ENCODE results near the gene TP63.

DNA sequence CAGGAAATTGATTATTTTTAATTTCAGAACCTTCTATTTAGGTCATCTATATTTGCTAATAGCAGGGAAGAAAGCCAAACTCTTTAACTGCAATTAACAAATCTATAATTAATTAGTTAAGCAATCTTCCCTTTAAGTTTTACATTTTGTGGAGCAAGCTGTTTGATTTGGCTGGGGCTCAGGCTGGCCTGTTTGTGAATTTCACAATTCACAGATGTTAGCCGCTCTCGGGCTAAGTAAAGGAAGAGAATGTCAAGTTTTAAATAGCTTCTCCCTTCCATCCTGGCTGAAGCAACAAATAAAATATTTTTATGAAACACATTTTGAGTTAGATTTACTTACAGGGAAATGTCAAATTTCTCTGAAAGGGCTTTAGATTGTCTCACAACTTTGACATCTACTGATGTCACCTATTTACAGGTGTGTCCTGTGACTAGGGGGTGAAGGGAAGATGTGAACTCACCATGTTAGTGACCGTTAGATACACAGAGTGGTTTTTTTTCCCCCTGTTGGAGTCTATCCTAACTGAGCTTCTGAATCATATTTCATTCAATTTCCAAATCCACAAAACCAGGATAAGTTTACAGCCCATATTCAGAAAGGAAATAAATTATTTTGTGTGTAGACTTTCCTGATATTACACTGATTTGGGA is 1.3 kb upstream of the TP63 start:
- no peak for TF ChIP-seq POLR2A (IDR thresholded peaks at IDR 0.05)
- TF ChIP-seq, protein P1, sequence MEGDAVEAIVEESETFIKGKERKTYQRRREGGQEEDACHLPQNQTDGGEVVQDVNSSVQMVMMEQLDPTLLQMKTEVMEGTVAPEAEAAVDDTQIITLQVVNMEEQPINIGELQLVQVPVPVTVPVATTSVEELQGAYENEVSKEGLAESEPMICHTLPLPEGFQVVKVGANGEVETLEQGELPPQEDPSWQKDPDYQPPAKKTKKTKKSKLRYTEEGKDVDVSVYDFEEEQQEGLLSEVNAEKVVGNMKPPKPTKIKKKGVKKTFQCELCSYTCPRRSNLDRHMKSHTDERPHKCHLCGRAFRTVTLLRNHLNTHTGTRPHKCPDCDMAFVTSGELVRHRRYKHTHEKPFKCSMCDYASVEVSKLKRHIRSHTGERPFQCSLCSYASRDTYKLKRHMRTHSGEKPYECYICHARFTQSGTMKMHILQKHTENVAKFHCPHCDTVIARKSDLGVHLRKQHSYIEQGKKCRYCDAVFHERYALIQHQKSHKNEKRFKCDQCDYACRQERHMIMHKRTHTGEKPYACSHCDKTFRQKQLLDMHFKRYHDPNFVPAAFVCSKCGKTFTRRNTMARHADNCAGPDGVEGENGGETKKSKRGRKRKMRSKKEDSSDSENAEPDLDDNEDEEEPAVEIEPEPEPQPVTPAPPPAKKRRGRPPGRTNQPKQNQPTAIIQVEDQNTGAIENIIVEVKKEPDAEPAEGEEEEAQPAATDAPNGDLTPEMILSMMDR (IDR thresholded peaks at IDR 0.05), result no peak
- TF ChIP-seq POLR2AphosphoS5 (IDR thresholded peaks at IDR 0.05; ENCODE audit: insufficient read depth in 1 of 2, low read depth in 1 of 2), result no peak
